ENCODE results near the gene KIT. TPM values are rescaled to one million over a fixed set of nuclear protein-coding genes. Genes with fewer than 3 reads are reported as not detected.
A peak's percentile ranks its signal among the peaks of the same experiment; 100 is the strongest.
"Not testable (repeated sequence)": the region's sequence is repeated elsewhere in the genome, so short reads cannot be mapped to it uniquely, and the experiment has no call there.

Gene KIT
- total RNA-seq (2014; rRNA removed; shearing (Covaris generic)): 0.12 and 0.18 TPM in 2 replicates

- Histone ChIP-seq H3K36me3 (no peaks in the 10 kb centered on the region), H3K27ac (no peak within 1 kb of the TSS), H3K27me3 (peaks cover 18% of the 10 kb centered on the region; the same call in 1 of the 2 replicates), H3K4me1 (no peaks in the 10 kb centered on the region), H3K4me3 (peak within 1 kb of the TSS; percentile 38), H3K9me3 (replicated peaks) (no peaks in the 10 kb centered on the region)
- DNase-seq: peak in 1 of 2 experiments; percentile 21
Observed at GRCh38 chr4:54657551-54658251, at the start of gene KIT. TSS of gene KIT (plus strand) at chr4:54657957. CDS start at chr4:54658015, 58 bp downstream.

- Histone ChIP-seq H3K9me3 (replicated peaks) (no peaks in the 10 kb centered on the region), H3K36me3 (no peaks in the 10 kb centered on the region), H3K4me1 (no peaks in the 10 kb centered on the region), H3K27me3 (no peaks in the 10 kb centered on the region; the same call in 1 of the 2 replicates), H3K27ac (no peak overlapping the region), H3K4me3 (no peak overlapping the region)
- no peak for DNase-seq
Observed at GRCh38 chr4:54609310-54609709, 48.4 kb upstream of the KIT start.

GRCh38 chr4:54614149-54614548 lies 43.6 kb upstream of the KIT start:
- Histone ChIP-seq H3K27me3 (no peaks in the 10 kb centered on the region; the same call in 1 of the 2 replicates), H3K4me1 (no peaks in the 10 kb centered on the region), H3K4me3 (no peak overlapping the region), H3K27ac (no peak overlapping the region), H3K36me3 (no peaks in the 10 kb centered on the region), H3K9me3 (replicated peaks) (no peaks in the 10 kb centered on the region)
- no peak for DNase-seq

- Histone ChIP-seq H3K27ac (no peak overlapping the region), H3K4me1 (no peaks in the 10 kb centered on the region), H3K36me3 (no peaks in the 10 kb centered on the region), H3K9me3 (replicated peaks) (no peaks in the 10 kb centered on the region), H3K27me3 (peaks cover 5% of the 10 kb centered on the region; the same call in 1 of the 2 replicates), H3K4me3 (no peak overlapping the region)
- no peak for DNase-seq
Observed at GRCh38 chr4:54620773-54621172, 37.0 kb upstream of the KIT start.

- Histone ChIP-seq H3K27ac (no peak overlapping the region), H3K9me3 (replicated peaks) (no peaks in the 10 kb centered on the region), H3K36me3 (no peaks in the 10 kb centered on the region), H3K27me3 (peaks cover 12% of the 10 kb centered on the region; the same call in 1 of the 2 replicates), H3K4me1 (no peaks in the 10 kb centered on the region), H3K4me3 (no peak overlapping the region)
- DNase-seq: no peak
Observed at GRCh38 chr4:54625391-54625790, 32.4 kb upstream of the KIT start.

GRCh38 chr4:54626113-54626512 lies 31.6 kb upstream of the KIT start:
- Histone ChIP-seq H3K4me1 (no peaks in the 10 kb centered on the region), H3K4me3 (no peak overlapping the region), H3K27ac (no peak overlapping the region), H3K9me3 (replicated peaks) (no peaks in the 10 kb centered on the region), H3K27me3 (peaks cover 12% of the 10 kb centered on the region; the same call in 1 of the 2 replicates), H3K36me3 (no peaks in the 10 kb centered on the region)
- DNase-seq: no peak

GRCh38 chr4:54632537-54632936 lies 25.2 kb upstream of the KIT start:
- no peak overlapping the region for H3K4me3 ChIP-seq
- H3K27me3 ChIP-seq: 0 out of 2 replicates have a peak, but pooled peaks cover 3% of the 10 kb centered on the region
- no peak overlapping the region for H3K27ac ChIP-seq
- H3K9me3 ChIP-seq (replicated peaks): no peaks in the 10 kb centered on the region
- H3K4me1 ChIP-seq: no peaks in the 10 kb centered on the region
- DNase-seq: no peak
- no peaks in the 10 kb centered on the region for H3K36me3 ChIP-seq

- not testable (repeated sequence) for H3K4me3 ChIP-seq; H3K4me1 ChIP-seq; H3K27me3 ChIP-seq; H3K9me3 ChIP-seq (replicated peaks); H3K27ac ChIP-seq; H3K36me3 ChIP-seq; DNase-seq
Observed at GRCh38 chr4:54633102-54633740, 24.5 kb upstream of the KIT start.

- Histone ChIP-seq H3K27me3 (no peaks in the 10 kb centered on the region), H3K9me3 (replicated peaks) (no peaks in the 10 kb centered on the region), H3K27ac (no peak overlapping the region), H3K4me3 (no peak overlapping the region), H3K4me1 (no peaks in the 10 kb centered on the region), H3K36me3 (no peaks in the 10 kb centered on the region)
- no peak for DNase-seq
Observed at GRCh38 chr4:54635318-54635717, 22.4 kb upstream of the KIT start.

- Histone ChIP-seq H3K9me3 (replicated peaks) (no peaks in the 10 kb centered on the region), H3K4me1 (no peaks in the 10 kb centered on the region), H3K27ac (no peak overlapping the region), H3K36me3 (no peaks in the 10 kb centered on the region), H3K4me3 (no peak overlapping the region), H3K27me3 (no peaks in the 10 kb centered on the region)
- no peak for DNase-seq
Observed at GRCh38 chr4:54637325-54637724, 20.4 kb upstream of the KIT start.

GRCh38 chr4:54641101-54641500 lies 16.7 kb upstream of the KIT start:
- not testable (repeated sequence) for H3K4me1 ChIP-seq

GRCh38 chr4:54643172-54643571 lies 14.6 kb upstream of the KIT start:
- no peaks in the 10 kb centered on the region for H3K36me3 ChIP-seq
- H3K4me3 ChIP-seq: no peak overlapping the region
- no peak for DNase-seq
- no peak overlapping the region for H3K27ac ChIP-seq
- H3K27me3 ChIP-seq: no peaks in the 10 kb centered on the region
- no peaks in the 10 kb centered on the region for H3K4me1 ChIP-seq
- no peaks in the 10 kb centered on the region for H3K9me3 ChIP-seq (replicated peaks)

More at GRCh38 chr4:54641101-54641500, 16.7 kb upstream of the KIT start:
- H3K4me3 ChIP-seq; H3K9me3 ChIP-seq (replicated peaks); H3K27me3 ChIP-seq; H3K36me3 ChIP-seq; H3K27ac ChIP-seq; DNase-seq: not testable (repeated sequence)

- no peak for DNase-seq
- Histone ChIP-seq H3K27me3 (no peaks in the 10 kb centered on the region), H3K9me3 (replicated peaks) (no peaks in the 10 kb centered on the region), H3K36me3 (no peaks in the 10 kb centered on the region), H3K4me3 (no peak overlapping the region), H3K27ac (no peak overlapping the region), H3K4me1 (no peaks in the 10 kb centered on the region)
Observed at GRCh38 chr4:54643958-54644751, 13.6 kb upstream of the KIT start.

GRCh38 chr4:54645830-54646229 lies 11.9 kb upstream of the KIT start:
- DNase-seq: no peak
- H3K27me3 ChIP-seq: no peaks in the 10 kb centered on the region

GRCh38 chr4:54647070-54647469 lies 10.7 kb upstream of the KIT start:
- Histone ChIP-seq H3K4me3 (no peak overlapping the region), H3K27ac (no peak overlapping the region), H3K9me3 (replicated peaks) (no peaks in the 10 kb centered on the region), H3K27me3 (no peaks in the 10 kb centered on the region), H3K4me1 (no peaks in the 10 kb centered on the region), H3K36me3 (no peaks in the 10 kb centered on the region)
- DNase-seq: no peak

More at GRCh38 chr4:54645830-54646229, 11.9 kb upstream of the KIT start:
- H3K9me3 ChIP-seq (replicated peaks): no peaks in the 10 kb centered on the region
- H3K36me3 ChIP-seq: no peaks in the 10 kb centered on the region
- H3K4me1 ChIP-seq: no peaks in the 10 kb centered on the region
- no peak overlapping the region for H3K27ac ChIP-seq
- no peak overlapping the region for H3K4me3 ChIP-seq
